ENCODE data around the gene TGIF2.
"Not testable (repeated sequence)": the region's sequence is repeated elsewhere in the genome, so short reads cannot be mapped to it uniquely, and the experiment has no call there.

TGIF2 gene

GRCh38 chr20:36629719-36630681, 56.6 kb downstream of the TGIF2 start:
- H3K4me3 ChIP-seq (ENCODE audit: control insufficient read depth, low read depth, low read length) = no peak overlapping the region
- DNase-seq (ENCODE audit: low read depth) = no peak
- TF ChIP-seq, protein P1, sequence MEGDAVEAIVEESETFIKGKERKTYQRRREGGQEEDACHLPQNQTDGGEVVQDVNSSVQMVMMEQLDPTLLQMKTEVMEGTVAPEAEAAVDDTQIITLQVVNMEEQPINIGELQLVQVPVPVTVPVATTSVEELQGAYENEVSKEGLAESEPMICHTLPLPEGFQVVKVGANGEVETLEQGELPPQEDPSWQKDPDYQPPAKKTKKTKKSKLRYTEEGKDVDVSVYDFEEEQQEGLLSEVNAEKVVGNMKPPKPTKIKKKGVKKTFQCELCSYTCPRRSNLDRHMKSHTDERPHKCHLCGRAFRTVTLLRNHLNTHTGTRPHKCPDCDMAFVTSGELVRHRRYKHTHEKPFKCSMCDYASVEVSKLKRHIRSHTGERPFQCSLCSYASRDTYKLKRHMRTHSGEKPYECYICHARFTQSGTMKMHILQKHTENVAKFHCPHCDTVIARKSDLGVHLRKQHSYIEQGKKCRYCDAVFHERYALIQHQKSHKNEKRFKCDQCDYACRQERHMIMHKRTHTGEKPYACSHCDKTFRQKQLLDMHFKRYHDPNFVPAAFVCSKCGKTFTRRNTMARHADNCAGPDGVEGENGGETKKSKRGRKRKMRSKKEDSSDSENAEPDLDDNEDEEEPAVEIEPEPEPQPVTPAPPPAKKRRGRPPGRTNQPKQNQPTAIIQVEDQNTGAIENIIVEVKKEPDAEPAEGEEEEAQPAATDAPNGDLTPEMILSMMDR (IDR thresholded peaks at IDR 0.05; ENCODE audit: control insufficient read depth, insufficient read depth, low read depth, low read length, missing control alignments) = no peak

GRCh38 chr20:36631646-36632045, 58.2 kb downstream of the TGIF2 start:
- no peak for DNase-seq (ENCODE audit: low read depth)
- H3K4me3 ChIP-seq (ENCODE audit: control insufficient read depth, low read depth, low read length) = no peak overlapping the region
- TF ChIP-seq, protein P1 (IDR thresholded peaks at IDR 0.05; ENCODE audit: control insufficient read depth, insufficient read depth, low read depth, low read length, missing control alignments) = no peak

- no peak for DNase-seq (ENCODE audit: low read depth)
- TF ChIP-seq, protein P1 (IDR thresholded peaks at IDR 0.05; ENCODE audit: control insufficient read depth, insufficient read depth, low read depth, low read length, missing control alignments) = no peak
- no peak overlapping the region for H3K4me3 ChIP-seq (ENCODE audit: control insufficient read depth, low read depth, low read length)
Measured at GRCh38 chr20:36632147-36632486, 58.7 kb downstream of the TGIF2 start.

DNA sequence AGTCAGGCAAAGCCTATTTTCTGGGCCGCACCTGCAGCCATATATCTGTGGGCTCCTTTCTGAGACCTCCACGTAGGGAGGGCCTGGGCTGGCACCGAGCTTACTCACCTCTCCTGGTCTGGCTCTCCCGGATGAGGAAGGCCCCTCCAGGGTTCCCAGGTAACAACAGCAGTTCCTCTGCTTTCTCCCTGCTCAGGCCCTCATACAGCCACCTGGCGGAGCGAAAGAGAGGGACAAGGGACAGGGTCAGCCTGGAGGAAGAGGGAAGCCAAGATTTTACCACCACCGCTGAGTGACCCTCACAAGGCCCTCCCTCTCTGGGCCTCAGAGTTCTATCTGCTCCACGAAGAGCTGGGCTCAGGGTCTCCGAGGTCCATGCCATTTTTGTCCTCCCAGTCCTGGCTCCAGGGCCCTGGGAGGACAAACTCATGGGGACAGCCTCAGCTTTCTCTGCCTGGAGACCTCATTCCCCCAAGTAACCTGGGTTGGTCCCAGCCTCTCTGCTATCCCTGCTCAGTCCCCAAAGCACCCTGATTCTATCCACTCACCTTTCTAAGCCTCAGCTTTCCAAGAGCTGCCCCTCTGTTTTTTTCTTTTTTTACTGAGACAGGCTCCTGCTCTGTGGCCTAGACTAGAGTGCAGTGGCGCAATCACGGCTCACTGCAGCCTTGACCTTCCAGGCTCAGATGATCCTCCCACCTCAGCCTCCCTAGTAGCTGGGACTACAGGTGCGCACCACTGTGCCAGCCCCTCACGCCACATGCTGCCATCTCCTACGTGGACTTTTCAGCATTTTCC, 59.3 kb downstream of the TGIF2 start:
- TF ChIP-seq, protein P1 (IDR thresholded peaks at IDR 0.05; ENCODE audit: control insufficient read depth, insufficient read depth, low read depth, low read length, missing control alignments) = no peak
- no peak overlapping the region for H3K4me3 ChIP-seq (ENCODE audit: control insufficient read depth, low read depth, low read length)
- no peak for DNase-seq (ENCODE audit: low read depth)

- DNase-seq (ENCODE audit: low read depth) = no peak
- TF ChIP-seq, protein P1 (IDR thresholded peaks at IDR 0.05; ENCODE audit: control insufficient read depth, insufficient read depth, low read depth, low read length, missing control alignments) = no peak
- no peak overlapping the region for H3K4me3 ChIP-seq (ENCODE audit: control insufficient read depth, low read depth, low read length)
Measured at GRCh38 chr20:36633285-36633772, 59.9 kb downstream of the TGIF2 start.

DNA sequence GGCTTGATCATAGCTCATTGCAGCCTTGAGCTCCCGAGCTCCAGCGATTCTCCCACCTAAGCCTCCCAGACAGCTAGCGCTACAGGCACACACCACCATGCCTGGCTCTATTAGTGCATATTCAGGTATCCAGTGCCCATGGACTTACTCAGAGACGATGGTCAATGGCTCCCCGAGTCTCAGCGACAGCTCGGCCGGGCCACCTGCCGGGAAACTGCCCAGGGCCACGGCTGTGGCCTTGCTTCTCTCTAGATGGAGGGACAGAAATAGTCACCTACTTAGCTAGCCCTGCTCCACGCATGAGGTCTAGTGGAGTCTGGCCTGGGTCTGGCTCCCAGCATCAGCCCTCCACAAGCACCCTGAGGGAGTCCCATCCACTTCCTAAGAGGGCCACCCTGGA, 60.9 kb downstream of the TGIF2 start:
- TF ChIP-seq, protein P1 (IDR thresholded peaks at IDR 0.05; ENCODE audit: control insufficient read depth, insufficient read depth, low read depth, low read length, missing control alignments) = no peak
- H3K4me3 ChIP-seq (ENCODE audit: control insufficient read depth, low read depth, low read length) = no peak overlapping the region
- DNase-seq (ENCODE audit: low read depth) = no peak

GRCh38 chr20:36638876-36639400, 65.5 kb downstream of the TGIF2 start:
- H3K4me3 ChIP-seq (ENCODE audit: control insufficient read depth, low read depth, low read length); DNase-seq (ENCODE audit: low read depth): not testable (repeated sequence)
